MM.1S (cell line): ENCODE data around the gene RIN2.

ENCODE experiments used
- DNase-seq: peaks from one replicate; pipeline ENCODE4 v3.0.0-alpha.2; 2015
- H2AFZ ChIP-seq: fragments of 300-600 bp; sonication (generic); 2 replicates; pipeline ENCODE4 v1.6.0; 2016; ENCODE audit warnings: antibody characterized with exemption, low read length
- H3F3A ChIP-seq: fragments of 300-600 bp; sonication (generic); 2 replicates; pipeline ENCODE4 v1.6.1; 2016; ENCODE audit warnings: mild to moderate bottlenecking, antibody characterized with exemption, low read length, moderate library complexity, mixed read lengths; ENCODE audit not compliant: insufficient read depth
- H3K27ac ChIP-seq: fragments of 300-600 bp; sonication (generic); 2 replicates; pipeline ENCODE4 v1.5.1; 2016; ENCODE audit warnings: mild to moderate bottlenecking, low read length
- H3K27me3 ChIP-seq: fragments of 300-600 bp; sonication (generic); replicated peaks from 2 replicates; pipeline ENCODE4 v1.6.0; 2016; ENCODE audit warnings: low read length; ENCODE audit not compliant: insufficient read depth
- H3K36me3 ChIP-seq: fragments of 300-600 bp; sonication (generic); replicated peaks from 2 replicates; pipeline ENCODE4 v1.6.1; 2016; ENCODE audit warnings: mild to moderate bottlenecking, low read length, mixed read lengths; ENCODE audit not compliant: insufficient read depth
- H3K4me1 ChIP-seq: fragments of 300-600 bp; sonication (generic); 2 replicates; pipeline ENCODE4 v1.6.1; 2016; ENCODE audit warnings: low read length, mixed read lengths
- H3K4me2 ChIP-seq: fragments of 300-600 bp; sonication (generic); 2 replicates; pipeline ENCODE4 v1.6.0; 2016; ENCODE audit warnings: low read depth, low read length
- H3K4me3 ChIP-seq: fragments of 300-600 bp; sonication (generic); 2 replicates; pipeline ENCODE4 v1.5.1; 2016; ENCODE audit warnings: low read length, mixed read lengths
- H3K79me2 ChIP-seq: fragments of 300-600 bp; sonication (generic); 2 replicates; pipeline ENCODE4 v1.6.1; 2016; ENCODE audit warnings: mixed run types, low read length, mixed read lengths
- H3K9ac ChIP-seq: fragments of 300-600 bp; sonication (generic); 2 replicates; pipeline ENCODE4 v1.6.1; 2016; ENCODE audit warnings: low read length, mixed read lengths
- H3K9me2 ChIP-seq: fragments of 300-600 bp; sonication (generic); replicated peaks from 2 replicates; pipeline ENCODE4 v1.6.1; 2016; ENCODE audit warnings: mild to moderate bottlenecking, low read length, mixed read lengths; ENCODE audit not compliant: insufficient read depth
- H3K9me3 ChIP-seq: fragments of 300-600 bp; sonication (generic); replicated peaks from 2 replicates; pipeline ENCODE4 v1.6.1; 2016; ENCODE audit warnings: mild to moderate bottlenecking, low read length, mixed read lengths; ENCODE audit not compliant: insufficient read depth
- H4K20me1 ChIP-seq: fragments of 300-600 bp; sonication (generic); 2 replicates; pipeline ENCODE4 v1.6.1; 2016; ENCODE audit warnings: mild to moderate bottlenecking, low read length, moderate library complexity, mixed read lengths; ENCODE audit not compliant: insufficient read depth
- EZH2 ChIP-seq: fragments of 300-600 bp; sonication (generic); optimal IDR thresholded peaks from 2 replicates; pipeline ENCODE3; 2017; ENCODE audit warnings: low read depth, mild to moderate bottlenecking, antibody characterized with exemption, low read length, mixed read lengths
- EZH2phosphoT487 ChIP-seq: fragments of 300-600 bp; sonication (generic); IDR thresholded peaks from 2 replicates; pipeline ENCODE4 v1.6.1; 2018; ENCODE audit warnings: antibody characterized with exemption, low read length
- TF ChIP-seq, protein P1 (sequence below): fragments of 300-600 bp; sonication (generic); IDR thresholded peaks from 2 replicates; pipeline ENCODE4 v1.5.1; 2016; ENCODE audit warnings: antibody characterized with exemption, low read length, mixed read lengths

The RIN2 gene

DNA sequence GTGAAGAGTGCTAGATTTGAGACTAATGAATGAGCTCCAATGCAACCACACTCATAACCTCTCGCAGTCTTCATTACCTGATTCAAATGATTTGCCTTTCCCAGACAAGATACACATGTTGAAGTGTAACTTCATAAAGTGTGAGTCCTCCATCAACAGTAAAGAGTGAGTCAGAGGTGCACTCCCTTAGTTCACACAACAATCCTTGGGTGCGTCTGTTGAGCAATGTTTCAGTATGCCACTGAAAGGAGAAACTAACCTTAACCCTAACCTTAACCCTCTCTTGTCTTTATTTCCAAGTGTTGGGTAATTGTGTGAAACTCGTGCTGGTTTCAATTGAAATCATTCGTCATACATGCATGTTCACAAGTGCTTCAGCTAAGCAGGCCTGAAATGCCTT is 21.0 kb upstream of the RIN2 start:
- H3K4me2 ChIP-seq, result no peak overlapping the region
- H3K36me3 ChIP-seq, result no peaks in the 10 kb centered on the region
- H3K9me3 ChIP-seq, result no peaks in the 10 kb centered on the region
- no peak overlapping the region for H3K9ac ChIP-seq
- no peaks in the 10 kb centered on the region for H3K4me1 ChIP-seq
- no peaks in the 10 kb centered on the region for H4K20me1 ChIP-seq
- no peak for DNase-seq
- H3F3A ChIP-seq, result no peaks in the 10 kb centered on the region
- TF ChIP-seq, protein P1, sequence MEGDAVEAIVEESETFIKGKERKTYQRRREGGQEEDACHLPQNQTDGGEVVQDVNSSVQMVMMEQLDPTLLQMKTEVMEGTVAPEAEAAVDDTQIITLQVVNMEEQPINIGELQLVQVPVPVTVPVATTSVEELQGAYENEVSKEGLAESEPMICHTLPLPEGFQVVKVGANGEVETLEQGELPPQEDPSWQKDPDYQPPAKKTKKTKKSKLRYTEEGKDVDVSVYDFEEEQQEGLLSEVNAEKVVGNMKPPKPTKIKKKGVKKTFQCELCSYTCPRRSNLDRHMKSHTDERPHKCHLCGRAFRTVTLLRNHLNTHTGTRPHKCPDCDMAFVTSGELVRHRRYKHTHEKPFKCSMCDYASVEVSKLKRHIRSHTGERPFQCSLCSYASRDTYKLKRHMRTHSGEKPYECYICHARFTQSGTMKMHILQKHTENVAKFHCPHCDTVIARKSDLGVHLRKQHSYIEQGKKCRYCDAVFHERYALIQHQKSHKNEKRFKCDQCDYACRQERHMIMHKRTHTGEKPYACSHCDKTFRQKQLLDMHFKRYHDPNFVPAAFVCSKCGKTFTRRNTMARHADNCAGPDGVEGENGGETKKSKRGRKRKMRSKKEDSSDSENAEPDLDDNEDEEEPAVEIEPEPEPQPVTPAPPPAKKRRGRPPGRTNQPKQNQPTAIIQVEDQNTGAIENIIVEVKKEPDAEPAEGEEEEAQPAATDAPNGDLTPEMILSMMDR, result no peak
- no peak for TF ChIP-seq EZH2
- TF ChIP-seq EZH2phosphoT487, result no peak
- H3K9me2 ChIP-seq, result no peaks in the 10 kb centered on the region
- no peak overlapping the region for H2AFZ ChIP-seq
- no peak overlapping the region for H3K4me3 ChIP-seq
- no peaks in the 10 kb centered on the region for H3K79me2 ChIP-seq
- no peak overlapping the region for H3K27ac ChIP-seq
- no peaks in the 10 kb centered on the region for H3K27me3 ChIP-seq

DNA sequence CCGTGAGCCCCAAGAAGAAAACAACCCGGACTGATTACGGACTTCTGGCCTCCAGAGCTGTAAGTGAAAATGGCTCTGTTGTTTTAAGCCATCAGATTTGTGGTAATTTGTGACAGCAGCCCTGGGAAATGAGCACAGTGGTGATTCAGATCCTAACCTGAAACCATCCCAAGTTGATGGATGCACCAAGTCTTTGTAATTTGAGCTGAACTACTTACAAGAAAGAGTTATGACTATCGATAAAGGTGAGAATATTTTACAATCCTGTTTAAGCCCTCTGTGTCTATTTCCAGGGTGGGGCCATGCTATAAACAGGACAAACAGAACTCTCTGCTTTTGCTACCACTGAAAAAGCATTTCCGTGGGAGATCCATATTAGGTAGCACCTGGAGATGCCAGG is 19.1 kb upstream of the RIN2 start:
- Histone ChIP-seq H3K4me2 (no peak overlapping the region), H3K27me3 (no peaks in the 10 kb centered on the region), H3K27ac (no peak overlapping the region), H2AFZ (no peak overlapping the region), H3K9me3 (no peaks in the 10 kb centered on the region), H4K20me1 (no peaks in the 10 kb centered on the region), H3F3A (no peaks in the 10 kb centered on the region), H3K9me2 (no peaks in the 10 kb centered on the region), H3K9ac (no peak overlapping the region), H3K36me3 (no peaks in the 10 kb centered on the region), H3K79me2 (no peaks in the 10 kb centered on the region), H3K4me3 (no peak overlapping the region), H3K4me1 (no peaks in the 10 kb centered on the region)
- TF ChIP-seq EZH2phosphoT487 (no peak), EZH2 (no peak)
- TF ChIP-seq, protein P1, result no peak
- no peak for DNase-seq

DNA sequence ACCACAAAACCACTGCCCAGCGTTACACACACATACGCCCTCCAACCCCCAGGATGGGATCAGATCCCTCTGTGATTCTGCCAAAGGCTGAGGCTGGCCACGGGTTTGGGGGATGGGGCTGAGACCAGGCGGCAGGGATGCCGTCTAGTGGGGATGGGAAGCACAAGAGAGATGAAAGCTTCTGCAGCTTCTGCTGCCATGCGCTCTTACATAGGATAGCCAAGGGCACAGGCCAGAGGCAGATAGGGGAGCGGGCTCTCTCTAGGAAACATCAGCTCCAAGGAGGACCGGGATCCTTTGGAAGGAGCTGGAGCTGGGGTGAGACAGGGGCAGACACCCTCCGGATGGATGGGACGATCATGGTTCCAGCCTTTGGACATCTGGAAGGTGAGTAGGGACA is 18.7 kb upstream of the RIN2 start:
- H3K79me2 ChIP-seq, result no peaks in the 10 kb centered on the region
- no peak overlapping the region for H3K4me2 ChIP-seq
- H3K9me3 ChIP-seq, result no peaks in the 10 kb centered on the region
- no peaks in the 10 kb centered on the region for H3K27me3 ChIP-seq
- no peaks in the 10 kb centered on the region for H3K4me1 ChIP-seq
- H4K20me1 ChIP-seq, result no peaks in the 10 kb centered on the region
- DNase-seq, result no peak
- H3K9ac ChIP-seq, result no peak overlapping the region
- H2AFZ ChIP-seq, result no peak overlapping the region
- H3F3A ChIP-seq, result no peaks in the 10 kb centered on the region
- H3K4me3 ChIP-seq, result no peak overlapping the region
- TF ChIP-seq, protein P1, result no peak
- TF ChIP-seq EZH2, result no peak
- no peak for TF ChIP-seq EZH2phosphoT487
- H3K27ac ChIP-seq, result no peak overlapping the region
- no peaks in the 10 kb centered on the region for H3K9me2 ChIP-seq
- no peaks in the 10 kb centered on the region for H3K36me3 ChIP-seq
